PC-3 (cell line): ENCODE measurements around the gene PRTFDC1.

Experiments used
- EZH2 ChIP-seq: fragments of 300-600 bp; sonication (generic); IDR thresholded peaks from one replicate; pipeline ENCODE4 v1.6.1; 2017; ENCODE audit warnings: antibody characterized with exemption, mild to moderate bottlenecking, low read length; ENCODE audit not compliant: unreplicated experiment
- EZH2phosphoT487 ChIP-seq: fragments of 300-600 bp; sonication (generic); IDR thresholded peaks from 2 replicates; pipeline ENCODE4 v1.6.1; 2018; ENCODE audit warnings: mild to moderate bottlenecking, antibody characterized with exemption, low read length, borderline replicate concordance
- TF ChIP-seq, protein P1 (sequence below): fragments of 300-600 bp; sonication (generic); conservative IDR thresholded peaks from 2 replicates; pipeline ENCODE4 v1.5.1; 2017; ENCODE audit warnings: antibody characterized with exemption, low read depth, mild to moderate bottlenecking, low read length

DNA sequence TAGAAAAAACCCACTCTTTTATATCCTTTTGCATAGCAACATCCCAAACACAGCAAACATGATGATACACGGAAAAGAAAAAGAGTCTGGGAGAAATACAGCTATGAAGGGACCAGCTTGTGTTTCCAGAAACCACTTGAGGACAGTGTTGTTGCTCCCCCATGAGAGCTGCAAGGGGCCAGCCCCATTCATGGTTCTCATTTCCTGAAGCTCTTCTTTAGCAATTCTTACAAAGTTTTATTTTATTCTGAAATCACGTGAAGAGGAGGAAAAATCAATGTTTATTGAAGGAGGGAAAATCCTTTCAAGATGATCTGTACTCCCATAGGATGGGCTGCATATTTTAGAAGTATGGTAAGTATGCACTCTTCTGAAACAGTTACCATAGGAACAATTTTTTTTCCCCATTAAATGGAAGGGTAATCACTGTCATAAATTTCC lies 17.5 kb upstream of the PRTFDC1 start:
- TF ChIP-seq, protein P1, sequence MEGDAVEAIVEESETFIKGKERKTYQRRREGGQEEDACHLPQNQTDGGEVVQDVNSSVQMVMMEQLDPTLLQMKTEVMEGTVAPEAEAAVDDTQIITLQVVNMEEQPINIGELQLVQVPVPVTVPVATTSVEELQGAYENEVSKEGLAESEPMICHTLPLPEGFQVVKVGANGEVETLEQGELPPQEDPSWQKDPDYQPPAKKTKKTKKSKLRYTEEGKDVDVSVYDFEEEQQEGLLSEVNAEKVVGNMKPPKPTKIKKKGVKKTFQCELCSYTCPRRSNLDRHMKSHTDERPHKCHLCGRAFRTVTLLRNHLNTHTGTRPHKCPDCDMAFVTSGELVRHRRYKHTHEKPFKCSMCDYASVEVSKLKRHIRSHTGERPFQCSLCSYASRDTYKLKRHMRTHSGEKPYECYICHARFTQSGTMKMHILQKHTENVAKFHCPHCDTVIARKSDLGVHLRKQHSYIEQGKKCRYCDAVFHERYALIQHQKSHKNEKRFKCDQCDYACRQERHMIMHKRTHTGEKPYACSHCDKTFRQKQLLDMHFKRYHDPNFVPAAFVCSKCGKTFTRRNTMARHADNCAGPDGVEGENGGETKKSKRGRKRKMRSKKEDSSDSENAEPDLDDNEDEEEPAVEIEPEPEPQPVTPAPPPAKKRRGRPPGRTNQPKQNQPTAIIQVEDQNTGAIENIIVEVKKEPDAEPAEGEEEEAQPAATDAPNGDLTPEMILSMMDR: no peak
- TF ChIP-seq EZH2phosphoT487: no peak
- TF ChIP-seq EZH2: no peak
